Measurements from ENCODE around the gene VILL.

- no peak for TF ChIP-seq CTCF (IDR thresholded peaks at IDR 0.05)
- no peak for TF ChIP-seq POLR2A (IDR thresholded peaks at IDR 0.05)
These were observed 36.7 kb upstream of the VILL start for GRCh38 chr3:37953707-37954394.

Data from body of pancreas (tissue), 4 donors.